Fibroblast of lung (primary cell): ENCODE data around the gene SLC24A3. TPM values are rescaled to one million over a fixed set of nuclear protein-coding genes. Genes with fewer than 3 reads are reported as not detected.

Experiments
- DNase-seq, 2 donors: peaks; one replicate each; pipeline versions ENCODE4 v3.0.0 to v3.0.0-alpha.2; 2010; ENCODE audit warnings: low read depth in 2 of 2
- H2AFZ ChIP-seq: 2 replicates; pipeline ENCODE4 v1.5.1; 2012; ENCODE audit warnings: low read length, control low read depth, inconsistent platforms
- H3K27ac ChIP-seq: 2 replicates; pipeline ENCODE4 v1.5.1; 2011; ENCODE audit warnings: low read length, control low read depth; ENCODE audit not compliant: insufficient read depth
- H3K27me3 ChIP-seq: 2 replicates; pipeline ENCODE4 v1.5.1; 2011; ENCODE audit warnings: mild to moderate bottlenecking, low read length; ENCODE audit not compliant: control insufficient read depth, insufficient read depth
- H3K36me3 ChIP-seq: 2 replicates; pipeline ENCODE4 v1.5.1; 2011; ENCODE audit warnings: low read length; ENCODE audit not compliant: control insufficient read depth, insufficient read depth
- H3K4me1 ChIP-seq: 2 replicates; pipeline ENCODE4 v1.5.1; 2011; ENCODE audit warnings: low read length; ENCODE audit not compliant: control insufficient read depth, insufficient read depth; ENCODE audit errors: extremely low read depth
- H3K4me2 ChIP-seq: 2 replicates; pipeline ENCODE4 v1.5.1; 2011; ENCODE audit warnings: low read length, control low read depth; ENCODE audit not compliant: insufficient read depth; ENCODE audit errors: extremely low read depth
- H3K4me3 ChIP-seq, 4 experiments: fragments of 200-600 bp in 1 of 4; sonication (generic) in 1 of 4; replicated peaks in 1 of 4; 2 replicates each; pipeline ENCODE4 v1.5.1; 2011 to 2016; ENCODE audit warnings: low read length in 4 of 4, low read depth in 3 of 4, mild to moderate bottlenecking in 3 of 4, control low read depth in 2 of 4, inconsistent platforms in 1 of 4, mixed read lengths in 1 of 4; ENCODE audit not compliant: insufficient read depth in 1 of 4; ENCODE audit errors: control extremely low read depth in 1 of 4
- H3K79me2 ChIP-seq: 2 replicates; pipeline ENCODE4 v1.5.1; 2012; ENCODE audit warnings: mild to moderate bottlenecking, low read length, inconsistent platforms; ENCODE audit not compliant: control insufficient read depth, insufficient read depth
- H3K9ac ChIP-seq: 2 replicates; pipeline ENCODE4 v1.5.1; 2011; ENCODE audit warnings: mild to moderate bottlenecking, low read length, control low read depth; ENCODE audit not compliant: insufficient read depth
- H3K9me3 ChIP-seq: 2 replicates; pipeline ENCODE4 v1.5.1; 2012; ENCODE audit warnings: low read depth, low read length; ENCODE audit not compliant: control insufficient read depth, insufficient read depth
- H4K20me1 ChIP-seq: 2 replicates; pipeline ENCODE4 v1.5.1; 2011; ENCODE audit warnings: low read length; ENCODE audit not compliant: control insufficient read depth, insufficient read depth; ENCODE audit errors: extremely low read depth
- EZH2 ChIP-seq: IDR thresholded peaks from 2 replicates; pipeline ENCODE4 v1.5.1; 2012; ENCODE audit warnings: low read length, control low read depth, mild to moderate bottlenecking; ENCODE audit errors: missing control alignments
- polyA plus RNA-seq, 2 donors: library from polyadenylated mRNA; depleted of rRNA in 1 of 2; stranded (reverse) in 1 of 2; unstranded in 1 of 2; fragments of >200 nt; gene quantifications; 2 replicates each; pipeline ENCODE4 v1.2.1, GENCODE V29; 2011 to 2012; ENCODE audit warnings: missing spikeins in 1 of 2
- total RNA-seq: library from RNA; depleted of rRNA; stranded (reverse); fragments of >200 nt; gene quantifications from 2 replicates; pipeline ENCODE4 v1.2.1, GENCODE V29; 2014
- TF ChIP-seq, protein P1 (sequence below), 2 donors: IDR thresholded peaks in 1 of 2; conservative IDR thresholded peaks in 1 of 2; 1 replicate in 1 of 2; 2 replicates in 1 of 2; pipeline ENCODE4 v1.5.1; 2011 to 2012; ENCODE audit warnings: low read length in 2 of 2, control low read depth in 1 of 2, inconsistent platforms in 1 of 2, low read depth in 1 of 2, mild to moderate bottlenecking in 1 of 2

Gene SLC24A3
- total and polyA plus RNA-seq, 2 donors (not counting 1 experiment from before 2014, with no cell fraction given), result 0.03 to 1.8 TPM

DNA sequence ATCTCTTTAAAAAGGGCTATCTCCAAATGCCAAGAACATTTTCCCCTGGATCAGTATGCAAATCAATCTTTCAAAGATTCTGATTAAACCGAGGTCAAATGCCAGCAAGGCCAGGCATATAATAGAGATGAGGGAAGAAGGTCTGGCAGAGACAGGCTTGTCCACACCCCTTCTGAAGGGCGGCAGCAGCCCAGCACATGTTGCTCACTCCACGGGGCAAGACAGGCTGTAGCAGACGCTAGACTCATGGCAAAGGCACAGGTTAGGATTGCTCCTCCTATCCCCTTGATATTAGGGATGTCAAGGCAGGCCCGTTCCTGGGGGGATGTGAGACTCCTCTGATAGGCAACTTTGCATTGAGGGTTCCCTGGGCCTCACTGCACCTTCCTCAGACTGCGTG is 440.9 kb downstream of the SLC24A3 start:
- Histone ChIP-seq H3K4me2 (no peak overlapping the region), H3K27me3 (no peaks in the 10 kb centered on the region), H4K20me1 (no peaks in the 10 kb centered on the region), H3K9ac (no peak overlapping the region), H3K4me1 (no peaks in the 10 kb centered on the region), H3K27ac (no peak overlapping the region), H3K79me2 (no peaks in the 10 kb centered on the region), H3K4me3 (no peak overlapping the region), H2AFZ (no peak overlapping the region), H3K9me3 (no peaks in the 10 kb centered on the region), H3K36me3 (no peaks in the 10 kb centered on the region)
- no peak for DNase-seq
- no peak for TF ChIP-seq EZH2
- TF ChIP-seq, protein P1, sequence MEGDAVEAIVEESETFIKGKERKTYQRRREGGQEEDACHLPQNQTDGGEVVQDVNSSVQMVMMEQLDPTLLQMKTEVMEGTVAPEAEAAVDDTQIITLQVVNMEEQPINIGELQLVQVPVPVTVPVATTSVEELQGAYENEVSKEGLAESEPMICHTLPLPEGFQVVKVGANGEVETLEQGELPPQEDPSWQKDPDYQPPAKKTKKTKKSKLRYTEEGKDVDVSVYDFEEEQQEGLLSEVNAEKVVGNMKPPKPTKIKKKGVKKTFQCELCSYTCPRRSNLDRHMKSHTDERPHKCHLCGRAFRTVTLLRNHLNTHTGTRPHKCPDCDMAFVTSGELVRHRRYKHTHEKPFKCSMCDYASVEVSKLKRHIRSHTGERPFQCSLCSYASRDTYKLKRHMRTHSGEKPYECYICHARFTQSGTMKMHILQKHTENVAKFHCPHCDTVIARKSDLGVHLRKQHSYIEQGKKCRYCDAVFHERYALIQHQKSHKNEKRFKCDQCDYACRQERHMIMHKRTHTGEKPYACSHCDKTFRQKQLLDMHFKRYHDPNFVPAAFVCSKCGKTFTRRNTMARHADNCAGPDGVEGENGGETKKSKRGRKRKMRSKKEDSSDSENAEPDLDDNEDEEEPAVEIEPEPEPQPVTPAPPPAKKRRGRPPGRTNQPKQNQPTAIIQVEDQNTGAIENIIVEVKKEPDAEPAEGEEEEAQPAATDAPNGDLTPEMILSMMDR (conservative IDR thresholded peaks at IDR 0.05 in 1 of 2, IDR thresholded peaks at IDR 0.05 in 1 of 2; ENCODE audit: low read depth in 1 of 2, low read length in 2 of 2), result no peak

DNA sequence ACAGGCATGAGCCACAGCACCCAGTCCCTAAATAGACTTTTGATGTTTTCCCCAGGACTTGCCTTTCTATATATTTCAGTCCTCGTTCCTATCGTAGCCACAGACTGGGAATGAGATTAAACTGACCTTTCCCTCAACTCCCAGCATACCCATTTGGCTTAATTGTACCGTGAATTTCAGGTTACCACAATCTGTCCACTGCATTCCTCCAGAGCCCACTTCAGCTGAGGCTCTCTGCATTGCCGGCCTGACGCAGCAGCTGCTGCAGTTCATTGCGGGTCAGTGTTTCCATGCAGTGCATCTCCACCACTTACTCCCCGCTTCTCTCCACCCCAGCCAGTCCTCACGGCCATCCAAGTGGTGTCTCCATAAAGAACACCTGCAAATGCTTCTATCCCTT is 442.5 kb downstream of the SLC24A3 start:
- H3K4me3 ChIP-seq, result no peak overlapping the region
- no peak overlapping the region for H3K27ac ChIP-seq
- no peaks in the 10 kb centered on the region for H3K36me3 ChIP-seq
- no peak overlapping the region for H3K4me2 ChIP-seq
- H3K4me1 ChIP-seq, result no peaks in the 10 kb centered on the region
- no peak overlapping the region for H2AFZ ChIP-seq
- no peak overlapping the region for H3K9ac ChIP-seq
- H3K27me3 ChIP-seq, result no peaks in the 10 kb centered on the region
- no peaks in the 10 kb centered on the region for H4K20me1 ChIP-seq
- no peak for TF ChIP-seq EZH2
- TF ChIP-seq, protein P1 (conservative IDR thresholded peaks at IDR 0.05 in 1 of 2, IDR thresholded peaks at IDR 0.05 in 1 of 2; ENCODE audit: low read depth in 1 of 2, low read length in 2 of 2), result no peak
- H3K79me2 ChIP-seq, result no peaks in the 10 kb centered on the region
- no peak for DNase-seq
- H3K9me3 ChIP-seq, result no peaks in the 10 kb centered on the region

DNA sequence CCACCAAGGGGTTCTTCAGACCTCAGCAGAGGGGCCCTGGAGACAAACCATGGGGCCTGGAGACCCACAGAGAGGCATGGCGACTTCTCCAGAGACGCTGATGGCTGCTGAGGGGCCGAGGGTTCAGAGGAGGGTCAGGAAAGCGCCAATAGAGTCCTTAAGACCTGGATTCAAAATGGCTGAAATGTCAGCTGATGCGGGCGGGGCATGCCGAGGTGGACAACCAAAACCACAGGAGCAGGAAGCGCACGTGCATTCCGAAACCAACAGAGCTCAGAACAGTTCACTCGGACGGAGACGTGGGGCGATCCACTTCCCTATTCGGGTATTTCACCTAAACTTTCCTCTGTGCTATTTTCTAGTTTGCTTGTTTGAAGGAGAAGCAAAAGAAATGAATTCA is 445.7 kb downstream of the SLC24A3 start:
- TF ChIP-seq, protein P1 (conservative IDR thresholded peaks at IDR 0.05 in 1 of 2, IDR thresholded peaks at IDR 0.05 in 1 of 2; ENCODE audit: low read depth in 1 of 2, low read length in 2 of 2), result no peak
- TF ChIP-seq EZH2, result no peak
- H3K4me1 ChIP-seq, result no peaks in the 10 kb centered on the region

More for the DNA sequence above, 445.7 kb downstream of the SLC24A3 start:
- no peak overlapping the region for H3K4me3 ChIP-seq
- H3K4me2 ChIP-seq, result no peak overlapping the region
- no peak overlapping the region for H2AFZ ChIP-seq
- H3K9ac ChIP-seq, result no peak overlapping the region
- H3K27ac ChIP-seq, result no peak overlapping the region
- no peaks in the 10 kb centered on the region for H3K36me3 ChIP-seq
- no peaks in the 10 kb centered on the region for H3K9me3 ChIP-seq
- no peak for DNase-seq
- H3K79me2 ChIP-seq, result no peaks in the 10 kb centered on the region
- H4K20me1 ChIP-seq, result no peaks in the 10 kb centered on the region
- peaks cover 10% of the 10 kb centered on the region for H3K27me3 ChIP-seq
